Raji (cell line): ENCODE results near the gene SEPTIN8.

Source experiments
- POLR2A ChIP-seq: IDR thresholded peaks from 2 replicates; pipeline ENCODE4 v1.6.1; 2011; ENCODE audit warnings: low read depth, low read length, control low read depth; ENCODE audit not compliant: insufficient read depth

SEPTIN8 gene

DNA sequence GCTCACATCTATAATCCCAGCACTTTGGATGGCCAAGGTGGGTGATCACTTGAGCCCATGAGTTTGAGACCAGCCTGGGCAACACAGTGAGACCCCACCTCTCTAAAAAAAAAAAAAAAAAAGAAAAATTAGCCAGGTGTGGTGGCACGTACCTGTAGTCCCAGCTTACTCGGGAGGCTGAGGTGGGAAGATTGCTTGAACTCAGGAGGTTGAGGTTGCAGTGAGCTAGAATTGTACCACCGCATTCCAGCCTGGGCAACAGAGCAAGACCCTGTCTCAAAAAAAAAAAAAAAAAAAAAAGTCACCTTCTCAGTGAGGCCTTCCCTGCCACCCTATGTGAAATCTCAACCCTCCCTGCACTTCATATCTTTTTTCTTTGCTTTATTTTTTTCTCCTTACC lies 14.0 kb upstream of the SEPTIN8 start:
- TF ChIP-seq POLR2A = no peak

DNA sequence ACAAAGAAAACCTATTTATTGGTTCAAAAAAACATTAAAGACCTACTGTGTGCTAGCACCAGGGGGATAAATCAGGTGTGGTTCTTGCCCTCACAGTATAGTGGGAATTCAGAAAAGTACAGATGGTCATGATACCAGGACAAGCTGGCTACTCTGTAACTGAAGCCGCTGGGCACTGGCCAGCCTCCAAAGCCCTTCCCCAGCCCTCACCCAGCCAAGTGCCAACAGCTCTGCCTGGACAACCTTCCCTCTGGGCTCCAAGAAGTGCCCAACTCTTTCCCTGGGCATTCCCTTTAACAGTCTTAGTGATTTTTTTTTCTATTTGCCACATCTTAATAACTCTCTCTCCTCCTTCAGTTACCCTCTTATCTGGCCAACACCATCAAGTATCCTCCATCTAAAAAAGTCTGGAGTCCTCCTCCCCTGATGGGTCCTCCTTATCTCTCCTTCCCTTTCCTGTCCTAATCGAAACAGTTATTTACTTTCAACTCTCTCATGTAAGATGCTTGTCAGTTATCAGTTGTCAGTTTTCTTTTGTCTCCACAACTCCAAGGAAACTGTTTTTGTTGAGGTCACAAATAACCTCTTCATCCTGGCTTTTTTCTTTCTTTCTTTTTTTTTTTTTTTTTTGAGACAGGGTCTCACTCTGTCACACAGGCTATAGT lies 13.3 kb upstream of the SEPTIN8 start:
- no peak for TF ChIP-seq POLR2A

DNA sequence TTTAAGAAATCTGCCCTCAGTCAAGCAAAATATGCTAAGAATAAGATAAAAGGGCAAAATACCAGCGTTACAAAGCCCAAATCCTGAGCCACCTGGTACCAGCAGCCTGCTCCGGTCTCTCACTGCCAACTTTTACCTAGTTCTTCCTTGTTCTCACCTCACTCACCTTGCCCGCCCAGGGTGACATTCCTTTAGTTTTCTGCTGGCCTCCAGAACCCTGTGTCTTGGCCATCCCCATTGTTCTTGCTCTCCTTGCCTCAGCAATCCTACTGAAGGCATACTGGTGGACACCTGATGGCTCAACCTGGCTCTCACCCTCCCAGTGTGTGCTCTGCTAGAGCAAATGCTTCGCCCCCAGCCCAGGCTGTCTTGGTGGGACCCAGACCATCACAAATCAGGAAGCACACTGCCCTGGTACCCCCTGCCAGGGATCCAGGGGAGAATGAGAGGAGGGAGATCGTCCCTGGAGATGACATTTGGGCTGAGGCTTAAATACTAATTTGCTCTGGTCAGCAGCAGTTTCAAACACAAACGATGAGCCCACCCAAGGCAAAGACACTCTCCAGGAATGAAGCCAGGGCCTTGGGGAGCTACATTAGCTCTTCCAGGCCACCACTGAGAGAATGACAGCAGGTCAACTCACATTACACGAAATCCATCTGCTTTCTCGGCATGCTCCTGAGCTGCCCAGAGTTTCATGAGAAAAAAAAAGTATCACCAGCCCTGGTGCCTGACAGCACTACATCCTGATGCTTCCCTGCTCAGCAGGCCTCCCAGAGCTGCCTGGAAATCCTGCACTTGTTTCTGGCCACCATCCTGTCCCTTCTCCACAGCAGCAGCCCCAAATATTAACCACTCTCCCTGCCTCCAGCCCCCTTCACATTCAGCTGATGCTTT lies 12.2 kb upstream of the SEPTIN8 start:
- no peak for TF ChIP-seq POLR2A

DNA sequence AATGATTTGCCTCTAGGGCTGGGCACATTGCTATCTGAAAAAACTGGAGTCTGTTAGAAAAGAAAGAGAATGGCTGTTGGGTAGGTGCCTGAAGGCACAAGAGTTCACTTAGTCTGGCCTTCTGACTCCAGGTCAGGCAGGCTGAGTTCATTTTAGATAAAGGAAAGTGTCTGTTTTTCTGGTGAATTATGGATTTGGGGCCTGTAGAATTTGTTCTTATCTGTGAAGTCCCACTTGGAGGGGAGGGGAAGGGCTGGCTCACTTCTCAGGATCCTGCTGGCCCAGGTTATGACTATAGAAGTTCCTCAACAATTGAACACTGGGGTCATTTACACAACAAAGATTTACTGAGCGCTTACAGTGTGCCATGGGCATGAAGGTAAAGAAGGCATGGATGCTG lies 11.5 kb upstream of the SEPTIN8 start:
- no peak for TF ChIP-seq POLR2A

DNA sequence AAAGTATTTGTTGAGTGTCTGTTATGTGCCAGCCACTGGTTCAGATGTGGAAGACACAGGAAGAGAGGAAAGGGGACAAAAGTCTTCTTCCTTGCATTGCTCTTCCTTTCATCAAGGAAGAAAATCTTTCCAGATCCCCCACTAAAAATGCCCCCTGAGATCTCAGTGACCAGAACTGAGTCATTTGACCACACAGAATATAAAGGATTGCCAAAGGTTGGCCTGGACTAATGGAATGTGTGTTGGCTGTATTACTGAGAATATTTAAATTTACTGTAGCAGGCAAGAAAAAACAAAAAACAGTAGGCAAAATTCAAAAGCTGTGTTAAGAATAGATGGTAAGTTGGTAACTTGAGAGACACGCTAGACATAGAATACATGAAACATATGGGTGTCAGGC lies 10.0 kb upstream of the SEPTIN8 start:
- TF ChIP-seq POLR2A = no peak

DNA sequence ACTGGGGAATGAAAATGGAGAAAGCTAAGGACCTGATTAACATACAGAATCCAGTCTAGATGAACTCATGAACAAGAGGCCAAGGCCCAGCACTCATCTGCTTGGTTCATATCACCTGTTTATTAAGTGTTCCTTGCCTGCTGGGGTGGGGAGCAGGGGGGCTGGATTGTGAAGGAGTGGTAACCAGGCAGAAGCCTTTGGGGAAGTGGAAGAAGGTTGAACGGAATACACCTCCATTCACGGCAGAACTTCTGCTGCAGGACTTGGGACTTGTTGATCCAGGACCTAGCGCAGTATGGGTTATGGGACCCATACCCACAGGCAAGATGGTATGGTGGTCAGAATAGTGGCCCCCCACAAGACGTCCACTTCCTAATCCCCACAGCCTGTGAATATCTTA lies 8.8 kb upstream of the SEPTIN8 start:
- no peak for TF ChIP-seq POLR2A

DNA sequence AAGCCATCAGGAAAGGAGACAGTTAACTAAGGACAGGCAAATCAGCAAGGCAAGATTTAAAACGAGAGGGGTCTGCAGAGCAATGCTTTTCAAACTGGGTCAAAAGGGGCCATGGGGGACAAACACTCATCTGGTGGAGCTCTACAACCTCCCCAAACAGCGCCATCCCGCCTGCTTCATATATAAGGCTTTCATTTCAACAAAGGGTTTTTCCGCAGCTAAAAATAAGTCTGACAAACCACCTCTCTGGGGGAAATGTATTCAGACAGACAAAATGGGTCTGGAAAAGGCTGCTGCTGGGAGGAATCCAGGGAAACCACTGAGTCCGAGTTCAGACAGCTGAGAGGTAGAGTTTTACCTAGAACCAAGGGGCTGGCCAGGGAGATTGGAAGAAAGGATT lies 8.3 kb upstream of the SEPTIN8 start:
- no peak for TF ChIP-seq POLR2A

DNA sequence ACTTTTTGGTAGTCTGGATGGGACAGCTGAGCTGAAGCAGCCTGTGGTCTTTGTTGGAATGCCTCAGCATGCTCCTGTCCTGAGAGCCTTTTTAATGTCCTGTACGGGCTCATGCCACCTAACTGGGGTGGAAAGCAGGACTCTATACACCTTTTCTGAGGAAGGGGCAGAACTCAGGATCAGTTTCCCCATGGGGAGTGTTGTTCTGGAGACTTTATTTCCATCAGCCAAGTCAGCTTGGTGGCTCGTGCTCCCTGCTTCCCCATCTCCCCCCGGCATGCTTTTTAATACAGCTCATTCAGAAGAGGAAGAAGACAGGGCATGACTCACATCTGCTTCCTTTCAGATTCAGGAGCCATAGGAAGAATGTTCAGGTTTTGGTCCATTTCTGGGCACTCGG lies 5.1 kb upstream of the SEPTIN8 start:
- no peak for TF ChIP-seq POLR2A

DNA sequence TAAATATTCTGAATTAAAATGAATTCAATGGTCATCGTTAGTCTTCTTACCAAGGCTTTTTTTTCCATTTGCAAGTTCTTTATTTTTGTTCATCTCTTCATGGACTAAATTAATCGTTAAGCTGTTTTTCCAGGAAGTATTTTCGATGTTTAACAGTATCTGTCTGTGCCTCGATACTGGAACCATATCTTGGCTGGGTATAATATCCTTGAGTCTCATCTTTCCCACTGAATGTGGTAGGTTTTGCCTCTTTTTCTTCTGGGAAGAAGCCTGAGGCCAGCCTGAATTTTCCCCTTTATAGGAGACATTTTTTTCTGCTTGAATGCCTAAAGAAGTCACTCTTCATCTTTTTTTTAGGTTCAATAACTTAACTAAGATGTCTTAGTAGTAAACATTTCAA lies 4.0 kb upstream of the SEPTIN8 start:
- no peak for TF ChIP-seq POLR2A

DNA sequence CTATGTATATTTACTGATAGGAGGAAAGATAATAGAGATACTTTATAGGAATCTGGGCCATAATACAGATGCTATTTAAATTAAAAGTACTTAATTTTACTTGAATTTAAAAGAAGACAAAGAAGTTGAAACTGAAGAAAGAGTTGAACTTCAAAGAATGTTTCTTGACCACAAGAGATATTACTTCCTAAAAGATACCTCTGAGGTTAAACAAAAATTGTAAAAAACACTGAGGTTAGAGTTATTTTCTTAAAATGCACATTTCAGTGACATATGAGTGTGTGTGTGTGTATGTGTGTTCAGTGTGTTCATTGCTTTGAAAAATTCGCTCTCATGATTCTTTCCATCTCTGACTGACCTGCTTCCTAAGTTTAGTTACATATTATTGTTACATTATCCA lies 3.5 kb upstream of the SEPTIN8 start:
- no peak for TF ChIP-seq POLR2A

DNA sequence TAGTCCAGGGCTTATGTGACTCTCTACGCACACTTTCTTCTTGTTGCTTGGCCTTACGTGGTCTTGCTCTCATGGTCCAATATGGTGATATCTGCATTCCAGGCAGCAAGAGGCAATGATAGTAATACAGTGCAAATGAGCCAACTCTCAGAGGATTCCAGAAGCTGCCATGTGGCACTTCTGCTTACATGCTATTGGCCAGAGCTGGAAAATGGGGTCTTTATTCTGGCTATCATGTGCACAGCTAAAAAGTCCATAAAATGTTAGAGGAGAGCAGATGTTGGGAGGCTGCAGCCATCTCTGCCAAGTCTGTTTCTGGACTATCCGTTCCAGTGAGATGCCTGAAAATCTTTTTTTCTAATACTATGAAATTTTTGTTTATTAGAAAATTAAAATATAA lies 2.9 kb upstream of the SEPTIN8 start:
- no peak for TF ChIP-seq POLR2A

DNA sequence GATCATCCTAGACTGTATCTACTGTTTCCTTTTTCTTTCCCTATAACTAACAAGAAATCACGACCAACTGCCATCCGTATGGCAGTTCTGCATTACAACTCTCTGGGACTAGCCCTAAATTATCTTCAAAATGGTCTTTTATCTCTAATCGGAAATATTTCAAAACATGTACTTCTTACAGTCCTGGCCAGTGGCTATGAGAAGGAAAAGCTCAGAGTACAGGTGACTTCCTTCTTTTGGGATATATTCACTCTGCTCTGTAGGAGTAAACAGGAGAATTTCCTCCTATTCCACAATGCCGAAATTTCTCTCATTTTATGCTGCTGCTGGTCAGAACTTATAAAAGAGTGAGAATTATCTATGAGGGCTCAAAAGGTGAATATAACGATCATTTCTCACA lies 1.8 kb upstream of the SEPTIN8 start:
- no peak for TF ChIP-seq POLR2A

DNA sequence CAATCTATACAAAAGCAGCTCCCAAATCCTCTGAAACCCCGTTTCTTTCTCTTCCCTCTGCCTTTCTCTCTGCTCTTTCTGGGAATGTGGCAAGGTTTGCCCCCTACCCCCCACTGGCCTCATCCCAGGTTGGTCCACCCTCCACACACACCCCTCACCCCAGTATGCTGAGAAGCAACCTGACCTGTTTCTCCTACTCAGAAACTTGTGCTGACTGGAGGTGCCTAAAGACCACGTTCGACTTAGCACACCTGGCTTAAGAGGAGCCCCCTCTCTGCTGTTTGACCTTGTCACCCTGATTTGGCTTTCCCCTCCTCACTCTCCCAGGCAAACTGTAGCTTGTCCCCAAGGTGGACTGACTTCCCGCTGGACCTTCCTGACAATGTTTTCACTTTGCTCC lies 1.1 kb upstream of the SEPTIN8 start:
- TF ChIP-seq POLR2A = no peak

DNA sequence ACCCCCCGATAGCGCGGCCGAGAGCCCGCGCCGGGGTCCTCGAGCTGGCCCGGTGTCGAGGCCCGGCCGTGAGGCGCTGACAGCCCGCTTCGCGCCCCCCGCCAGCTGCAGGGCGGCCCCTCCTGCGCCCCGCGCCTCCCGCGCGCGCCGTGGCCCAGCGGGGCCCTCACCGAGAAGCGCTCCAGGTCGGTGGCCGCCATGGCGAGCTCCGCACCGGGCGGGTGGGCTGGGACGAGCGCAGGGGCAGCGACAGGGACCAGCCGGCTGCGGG lies 166 bp downstream of the SEPTIN8 start:
- no peak for TF ChIP-seq POLR2A

DNA sequence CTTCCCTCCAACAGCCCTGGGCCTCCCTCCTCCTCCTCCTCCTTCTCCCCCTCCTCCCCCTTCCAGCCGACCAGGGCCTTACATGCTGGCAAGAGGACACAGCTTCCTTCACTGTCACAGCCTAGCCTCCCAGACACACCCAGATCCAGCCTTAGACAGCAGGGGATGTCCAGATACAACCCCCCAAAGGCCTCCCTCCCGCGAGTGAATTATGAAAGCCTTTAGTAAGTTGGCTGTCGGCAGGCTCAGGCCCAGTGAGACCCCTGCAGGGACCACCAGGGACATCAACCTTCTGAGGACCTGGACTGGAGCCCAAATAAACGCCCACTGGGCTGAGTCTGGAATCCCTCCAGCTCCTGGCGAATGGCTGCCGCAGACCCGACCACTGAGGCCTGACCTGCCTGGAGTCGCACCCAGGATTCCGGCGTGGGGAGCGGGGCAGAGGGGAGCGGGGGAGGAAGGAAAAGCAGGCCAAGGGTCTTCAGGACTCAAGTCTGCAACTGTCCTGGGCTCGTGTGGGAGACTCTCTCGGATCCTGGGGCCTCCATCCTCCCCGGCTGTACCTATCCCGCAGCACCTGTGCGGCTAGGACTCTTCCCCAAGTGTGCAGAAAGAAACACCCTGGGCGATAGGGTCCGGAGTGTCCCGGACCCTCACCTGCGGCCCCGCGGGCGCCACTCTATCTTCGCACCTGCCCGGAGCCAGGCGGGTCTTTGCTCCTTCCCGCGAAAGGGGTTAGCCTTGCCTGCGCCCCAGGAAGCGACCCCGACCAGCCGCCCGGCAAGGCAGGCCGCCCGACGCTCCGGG lies 705 bp downstream of the SEPTIN8 start:
- no peak for TF ChIP-seq POLR2A

DNA sequence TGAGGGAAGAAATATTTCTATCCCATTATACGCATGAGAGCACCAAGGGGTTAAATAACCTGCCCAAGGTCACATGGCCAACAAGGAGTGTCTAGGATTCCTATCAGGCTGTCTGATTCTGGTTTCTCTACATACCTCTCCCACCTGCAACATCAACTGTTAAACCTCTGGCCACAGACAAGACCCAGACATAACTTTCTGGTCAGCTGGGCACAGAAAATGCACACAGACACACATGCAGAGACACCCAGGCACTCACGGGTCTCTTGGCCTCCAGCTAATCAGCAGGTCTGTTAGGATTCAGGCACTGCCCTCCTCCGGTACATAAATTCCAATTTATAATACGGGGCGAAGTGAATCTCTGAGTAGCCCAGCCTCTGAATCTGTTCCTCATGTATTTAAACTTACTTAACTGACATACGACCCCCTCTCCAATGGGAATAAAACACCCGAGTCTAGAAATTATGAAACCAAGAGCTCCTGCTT lies 1.5 kb downstream of the SEPTIN8 start:
- TF ChIP-seq POLR2A = no peak
